Ascending aorta (tissue), 2 donors: Measurements from ENCODE around the gene GP9. TPM values are rescaled to one million over a fixed set of nuclear protein-coding genes. Genes with fewer than 3 reads are reported as not detected.

Experiments used
- DNase-seq, 2 donors: peaks; one replicate each; pipeline ENCODE4 v3.0.0-alpha.2; 2019; ENCODE audit warnings: low spot score in 2 of 2
- H3K27ac ChIP-seq, 2 donors: fragments of 200-600 bp; sonication (generic); one replicate each; pipeline ENCODE4 v1.5.1; 2016 to 2017; ENCODE audit warnings: mild to moderate bottlenecking in 1 of 2
- H3K27me3 ChIP-seq: fragments of 200-600 bp; sonication (generic); one replicate; pipeline ENCODE4 v1.5.1; 2017
- H3K36me3 ChIP-seq, 2 donors: fragments of 200-600 bp; sonication (generic); one replicate each; pipeline ENCODE4 v1.5.1; 2016
- H3K4me1 ChIP-seq, 2 donors: fragments of 200-600 bp; sonication (generic); one replicate each; pipeline ENCODE4 v1.5.1; 2016 to 2017; ENCODE audit warnings: mild to moderate bottlenecking in 1 of 2
- H3K4me3 ChIP-seq, 2 donors: fragments of 200-600 bp; sonication (generic); one replicate each; pipeline ENCODE4 v1.5.1; 2016 to 2017; ENCODE audit warnings: mild to moderate bottlenecking in 1 of 2
- H3K9me3 ChIP-seq, 2 donors: fragments of 200-600 bp; sonication (generic); one replicate each; pipeline ENCODE4 v1.5.1; 2016
- CTCF ChIP-seq, 3 experiments: fragments of 200-600 bp in 2 of 3; fragments of 450-650 bp in 1 of 3; sonication (generic) in 2 of 3; IDR thresholded peaks; one replicate each; pipeline ENCODE4 v1.5.1; 2016 to 2019; ENCODE audit warnings: antibody characterized with exemption in 3 of 3, mild to moderate bottlenecking in 1 of 3, moderate library complexity in 1 of 3
- intact Hi-C: fragments of 100-400 bp; cut with DNase I; formaldehyde crosslinking; loops from one replicate; pipeline ENCODE4 v1.15.1; 2023
- total RNA-seq: library from RNA; depleted of rRNA; stranded (reverse); fragments of >200 nt; gene quantifications from one replicate; pipeline ENCODE4 v1.1.0, GENCODE V29; 2016

GP9 gene
- total RNA-seq, 1 donor from 2014 or later = not detected

GRCh38 chr3:129030611-129031010 is 30.0 kb upstream of the GP9 start:
- no peak for TF ChIP-seq CTCF (IDR thresholded peaks at IDR 0.05)
- Histone ChIP-seq H3K27me3 (no peaks in the 10 kb centered on the region), H3K4me3 (no peak overlapping the region), H3K27ac (no peak overlapping the region), H3K9me3 (no peaks in the 10 kb centered on the region), H3K36me3 (no peaks in the 10 kb centered on the region), H3K4me1 (peaks cover 2 to 4% of the 10 kb centered on the region in 2 donors)
- intact Hi-C loops = no loop called here
- DNase-seq = no peak

GRCh38 chr3:129031476-129032215 is 28.9 kb upstream of the GP9 start:
- TF ChIP-seq CTCF (IDR thresholded peaks at IDR 0.05) = no peak
- DNase-seq = no peak
- no peaks in the 10 kb centered on the region for H3K9me3 ChIP-seq
- no peak overlapping the region for H3K27ac ChIP-seq
- peaks cover 0 to 4% of the 10 kb centered on the region in 2 donors for H3K4me1 ChIP-seq
- no peaks in the 10 kb centered on the region for H3K27me3 ChIP-seq
- intact Hi-C loops = no loop called here
- H3K4me3 ChIP-seq = no peak overlapping the region
- no peaks in the 10 kb centered on the region for H3K36me3 ChIP-seq

GRCh38 chr3:129032716-129033115 is 27.9 kb upstream of the GP9 start:
- no peak overlapping the region for H3K4me3 ChIP-seq

GRCh38 chr3:129033151-129033550 is 27.4 kb upstream of the GP9 start:
- no peaks in the 10 kb centered on the region for H3K36me3 ChIP-seq
- no peak for TF ChIP-seq CTCF (IDR thresholded peaks at IDR 0.05)
- no peaks in the 10 kb centered on the region for H3K27me3 ChIP-seq
- no peak overlapping the region for H3K4me3 ChIP-seq
- intact Hi-C loops = no loop called here
- H3K9me3 ChIP-seq = no peaks in the 10 kb centered on the region
- no peaks in the 10 kb centered on the region for H3K4me1 ChIP-seq
- no peak for DNase-seq
- no peak overlapping the region for H3K27ac ChIP-seq

More at GRCh38 chr3:129032716-129033115, 27.9 kb upstream of the GP9 start:
- TF ChIP-seq CTCF (IDR thresholded peaks at IDR 0.05) = no peak
- H3K27me3 ChIP-seq = no peaks in the 10 kb centered on the region
- intact Hi-C loops = no loop called here
- H3K9me3 ChIP-seq = no peaks in the 10 kb centered on the region
- H3K36me3 ChIP-seq = no peaks in the 10 kb centered on the region
- H3K27ac ChIP-seq = no peak overlapping the region
- DNase-seq = no peak
- H3K4me1 ChIP-seq = no peaks in the 10 kb centered on the region

- Histone ChIP-seq H3K9me3 (no peaks in the 10 kb centered on the region), H3K27me3 (no peaks in the 10 kb centered on the region), H3K36me3 (no peaks in the 10 kb centered on the region), H3K4me1 (no peaks in the 10 kb centered on the region), H3K27ac (no peak overlapping the region), H3K4me3 (no peak overlapping the region)
- DNase-seq = no peak
- intact Hi-C loops = no loop called here
- TF ChIP-seq CTCF (IDR thresholded peaks at IDR 0.05) = no peak
Observed at GRCh38 chr3:129033633-129034321, 26.8 kb upstream of the GP9 start.
